GM21619 (cell line): ENCODE measurements around the gene GABRG3.

Experiments used
- ATAC-seq: cut with Tn5 transposase; IDR thresholded peaks from one replicate; pipeline ENCODE4 v1.9.1; 2021; ENCODE audit not compliant: unreplicated experiment

Gene GABRG3

DNA sequence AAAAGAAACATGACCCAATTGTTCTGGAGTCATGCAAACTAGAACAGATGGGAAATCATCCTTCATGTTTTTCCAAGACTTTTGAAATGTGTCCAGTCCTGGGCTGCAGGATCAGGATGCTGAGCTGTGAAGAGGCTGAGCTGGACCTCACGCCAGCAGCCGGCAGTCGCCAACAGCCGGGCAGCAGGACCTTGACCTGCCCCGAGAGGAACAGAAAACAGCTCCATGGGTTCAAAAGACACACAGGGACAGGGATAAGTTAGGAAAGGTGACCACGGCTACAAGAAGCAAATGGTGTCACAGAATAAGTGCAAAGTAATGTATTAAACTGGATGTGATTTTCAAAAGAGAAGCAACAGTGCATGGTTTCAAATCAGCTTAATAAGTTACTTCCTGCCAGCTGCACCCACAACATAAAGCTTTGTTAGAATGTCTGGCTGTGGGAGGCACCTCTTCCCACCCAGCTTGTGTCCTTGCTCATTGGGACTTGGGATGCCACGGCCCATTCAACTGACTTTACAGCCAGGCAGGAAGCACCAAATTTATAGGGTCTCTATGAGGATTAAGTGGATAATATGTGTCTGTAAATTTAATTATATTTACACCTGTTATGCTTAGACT, 266.4 kb downstream of the GABRG3 start:
- ATAC-seq: no peak

DNA sequence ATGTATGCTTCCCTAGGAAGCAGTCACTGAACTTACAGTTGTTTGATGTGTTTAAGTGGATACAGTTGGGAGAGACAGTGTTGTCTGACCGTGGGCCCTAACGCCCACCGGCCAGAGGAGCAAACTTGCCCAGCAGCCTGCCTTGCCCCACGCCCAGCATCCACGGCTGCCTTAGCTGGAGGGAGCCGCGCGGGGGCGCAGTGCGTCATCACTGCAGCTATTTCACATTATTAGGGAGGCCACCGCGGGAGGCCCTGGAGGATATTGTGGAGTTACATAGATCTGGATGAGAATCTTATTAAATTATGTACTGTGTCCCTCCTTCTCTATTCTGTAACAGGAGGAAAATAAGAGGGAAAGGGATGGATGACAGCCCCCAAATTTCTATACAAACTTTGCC, 267.2 kb downstream of the GABRG3 start:
- no peak for ATAC-seq

- no peak for ATAC-seq
These were observed 267.9 kb downstream of the GABRG3 start for GRCh38 chr15:27238707-27239423.

DNA sequence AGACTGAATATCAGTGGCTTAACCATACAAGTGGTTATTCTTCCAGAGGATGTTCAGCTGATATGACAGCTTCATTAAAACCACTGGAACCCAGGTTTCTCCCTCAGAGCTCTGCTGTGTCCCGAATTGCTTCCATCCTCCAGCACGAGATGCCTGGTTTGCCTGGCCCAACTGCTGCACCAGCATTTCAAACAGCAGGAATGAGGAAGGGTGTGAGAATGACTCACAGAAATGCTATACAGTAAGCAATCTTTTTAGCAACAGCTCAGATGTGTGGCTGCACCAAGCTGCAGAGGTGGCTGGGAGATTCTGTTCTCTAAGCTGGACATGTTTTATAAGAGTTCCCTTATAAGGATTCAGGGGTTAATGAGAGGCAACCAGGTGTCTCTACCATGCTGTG, 271.0 kb downstream of the GABRG3 start:
- ATAC-seq: no peak

GRCh38 chr15:27244047-27244446, 273.1 kb downstream of the GABRG3 start:
- no peak for ATAC-seq

GRCh38 chr15:27248251-27248650, 277.3 kb downstream of the GABRG3 start:
- no peak for ATAC-seq

DNA sequence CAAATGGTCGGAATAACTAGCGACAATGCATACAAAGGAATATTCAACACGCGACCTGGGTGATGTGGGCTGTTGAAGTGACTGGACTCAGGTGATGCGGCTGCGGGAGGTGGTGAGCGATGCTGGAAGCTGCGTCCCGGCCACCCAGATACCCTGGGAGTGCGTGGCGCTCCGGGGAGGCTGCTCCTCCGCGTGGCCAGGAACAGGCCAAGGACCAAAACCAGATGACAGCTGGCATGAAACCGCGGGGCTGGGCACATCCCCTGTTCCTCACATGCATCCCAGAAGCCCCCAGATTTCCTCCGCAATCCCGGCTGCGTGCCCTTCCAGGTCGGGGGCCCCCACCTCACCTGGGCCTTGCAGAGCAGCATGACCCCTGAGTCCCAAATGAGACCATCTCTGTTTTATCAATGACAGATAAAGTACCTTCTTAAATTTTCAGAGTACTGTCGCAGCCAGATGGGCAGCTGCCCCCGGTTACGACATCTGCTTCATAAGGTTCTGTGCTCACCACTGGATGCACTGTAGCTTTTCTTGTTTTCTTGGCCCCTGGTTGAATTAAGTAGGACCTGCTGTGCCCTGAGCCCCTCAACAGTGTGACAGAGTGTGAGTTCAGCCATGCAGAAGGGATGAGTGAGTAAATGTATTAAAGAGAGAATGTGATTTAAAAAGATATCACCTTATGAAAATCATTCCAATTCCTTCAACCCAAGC, 278.2 kb downstream of the GABRG3 start:
- ATAC-seq: no peak

- ATAC-seq: no peak
These were observed 278.8 kb downstream of the GABRG3 start for GRCh38 chr15:27249760-27250109.

DNA sequence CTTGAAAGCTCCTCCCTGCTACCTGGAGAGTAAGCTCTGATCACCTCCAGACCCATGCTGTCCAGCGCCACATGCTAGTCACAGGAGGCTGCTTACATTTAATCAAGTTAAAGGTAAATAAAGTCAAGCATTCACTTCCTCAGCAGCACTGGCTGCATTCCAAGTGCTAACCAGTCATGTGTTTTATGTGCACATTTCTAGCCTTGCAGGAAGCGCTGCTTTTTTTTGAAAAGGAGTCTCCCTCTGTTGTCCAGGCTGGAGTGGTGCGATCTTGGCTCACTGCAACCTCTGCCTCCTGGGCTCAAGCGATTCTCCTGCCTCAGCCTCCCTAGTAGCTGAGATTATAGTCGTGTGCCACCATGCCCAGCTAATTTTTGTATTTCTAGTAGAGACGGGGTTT, 279.2 kb downstream of the GABRG3 start:
- ATAC-seq: no peak

DNA sequence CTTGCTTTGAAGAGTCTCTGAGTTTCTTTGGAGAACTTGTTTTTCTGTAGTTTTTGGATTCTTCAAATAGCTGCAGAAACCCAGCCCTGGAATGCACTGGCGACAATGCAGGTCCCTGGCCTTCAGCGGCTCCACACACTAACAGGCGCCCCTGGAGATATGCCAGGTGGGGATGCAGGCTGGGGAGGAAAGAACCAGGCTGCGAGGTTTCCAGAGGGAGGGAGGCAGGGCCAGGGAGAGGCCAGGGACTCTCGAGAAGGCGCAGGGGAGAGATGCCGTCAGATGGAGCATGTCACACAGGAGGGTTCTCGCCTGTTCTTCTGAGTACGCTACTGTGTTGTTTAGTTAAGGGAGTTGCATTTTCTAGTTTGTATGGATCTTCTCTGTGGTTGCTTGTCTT, 283.1 kb downstream of the GABRG3 start:
- no peak for ATAC-seq

DNA sequence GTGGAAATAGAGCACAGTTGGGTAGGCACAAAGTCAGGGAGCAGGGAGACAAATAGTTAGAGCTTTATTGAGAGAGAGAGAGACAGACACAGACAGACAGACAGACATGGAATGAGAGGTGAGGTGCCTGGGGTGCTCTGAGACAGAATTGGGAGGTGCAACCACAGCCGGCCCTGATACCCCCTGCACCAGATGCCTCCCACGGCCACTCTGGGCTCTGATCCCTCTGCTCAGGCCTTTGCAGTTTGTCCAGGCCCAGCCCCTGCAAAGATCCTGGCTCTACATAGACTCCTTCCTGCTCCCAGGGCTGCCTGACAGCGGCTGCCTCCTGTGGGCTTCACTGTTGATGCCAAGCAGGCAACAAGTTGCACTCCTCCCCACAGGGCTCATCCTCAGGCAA, 283.8 kb downstream of the GABRG3 start:
- no peak for ATAC-seq

GRCh38 chr15:27256446-27256845, 285.5 kb downstream of the GABRG3 start:
- ATAC-seq: no peak

DNA sequence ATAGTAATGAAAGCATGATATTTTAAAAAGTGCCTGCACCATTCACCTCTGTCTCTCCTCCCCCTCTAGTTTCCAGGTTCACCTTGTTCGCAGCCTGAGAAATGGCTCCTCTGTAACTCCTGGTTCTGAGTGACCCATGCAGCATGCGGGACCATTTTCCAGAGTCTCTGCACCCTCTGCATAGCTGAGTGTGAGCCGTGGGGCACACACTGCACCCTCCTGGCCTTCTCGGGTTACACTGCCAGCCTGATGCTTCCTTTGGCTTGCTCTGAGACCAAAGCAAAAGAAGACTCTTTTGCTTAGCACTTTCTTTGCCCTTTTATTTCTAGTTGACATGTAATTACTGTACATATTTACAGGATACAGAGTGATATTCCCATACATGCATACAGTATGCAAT, 287.3 kb downstream of the GABRG3 start:
- no peak for ATAC-seq

DNA sequence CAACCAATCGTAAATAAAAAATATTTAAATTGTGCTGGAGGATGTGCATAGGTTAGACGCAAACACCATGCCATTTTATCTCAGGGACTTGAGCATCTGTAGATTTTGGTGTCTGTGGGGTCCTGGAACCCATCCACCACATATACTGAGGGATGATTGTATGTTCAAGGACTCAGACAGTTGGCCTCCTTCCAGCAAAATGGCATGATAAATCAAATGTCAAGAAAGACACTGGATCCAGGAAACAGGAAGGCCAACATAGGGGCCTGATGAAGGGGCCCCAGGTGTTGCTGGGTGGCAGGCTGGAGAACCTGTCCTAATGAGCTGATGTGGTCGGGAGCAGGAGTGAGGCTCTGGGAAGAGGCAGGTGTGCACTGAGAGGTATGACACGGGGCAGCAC, 289.5 kb downstream of the GABRG3 start:
- no peak for ATAC-seq

DNA sequence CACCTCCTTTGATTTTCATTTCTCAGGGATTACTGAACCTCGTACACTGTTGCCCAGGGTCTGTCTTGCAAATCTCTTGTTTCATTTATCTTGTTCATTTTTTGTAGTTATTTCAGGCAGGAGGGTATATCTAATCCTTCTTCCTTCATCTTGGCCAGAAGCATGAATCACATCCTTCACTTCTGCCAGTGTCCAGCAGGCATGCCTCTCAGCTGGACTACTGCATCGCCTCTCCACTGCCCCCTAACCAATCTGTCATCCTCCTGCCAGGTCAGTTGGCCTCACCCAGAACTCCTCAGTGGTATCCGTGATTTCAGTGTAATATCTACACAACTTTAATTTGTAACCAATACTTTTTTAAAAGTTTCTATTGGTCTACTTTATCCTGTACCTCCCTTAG, 297.9 kb downstream of the GABRG3 start:
- no peak for ATAC-seq

- no peak for ATAC-seq
These were observed 300.3 kb downstream of the GABRG3 start for GRCh38 chr15:27271258-27271657.

GRCh38 chr15:27272427-27272826, 301.4 kb downstream of the GABRG3 start:
- ATAC-seq: no peak

DNA sequence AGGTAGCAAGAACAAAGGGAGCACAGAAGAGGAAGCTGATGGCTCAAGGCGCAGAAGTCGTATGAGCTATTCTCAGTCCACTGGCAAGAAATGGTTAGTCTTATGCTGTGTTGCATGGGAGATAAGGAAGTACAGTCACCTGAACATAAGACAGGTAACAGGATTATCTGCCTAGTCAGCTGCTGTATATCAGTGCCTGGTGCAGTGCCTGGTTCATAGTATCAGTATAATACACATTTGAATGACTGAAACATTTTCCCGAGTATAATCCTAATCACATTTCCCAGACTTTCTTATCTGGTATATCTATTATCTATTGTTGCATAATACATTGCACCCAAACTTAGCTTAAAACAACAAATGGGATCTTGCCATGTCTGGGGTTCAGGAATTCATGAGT, 302.5 kb downstream of the GABRG3 start:
- ATAC-seq: no peak

GRCh38 chr15:27278761-27279160, 307.8 kb downstream of the GABRG3 start:
- no peak for ATAC-seq

DNA sequence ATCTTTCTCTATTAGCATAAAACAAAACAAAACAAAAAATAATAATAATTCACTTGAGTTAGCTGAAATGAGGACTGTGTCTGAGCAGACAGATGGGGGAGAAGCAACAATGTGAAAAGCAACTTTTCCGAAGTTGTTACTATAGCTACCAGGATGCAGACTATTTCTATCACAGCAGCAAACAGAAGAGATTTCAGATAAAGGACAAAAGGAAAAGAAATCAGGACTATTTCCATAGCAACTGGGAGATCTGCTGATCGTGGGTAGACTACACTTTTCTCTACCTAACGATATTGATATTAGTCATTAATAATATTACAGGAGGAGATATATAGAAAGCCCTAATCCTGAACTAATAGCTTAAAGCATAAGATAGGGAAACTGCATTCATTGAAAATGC, 321.7 kb downstream of the GABRG3 start:
- no peak for ATAC-seq

- no peak for ATAC-seq
These were observed 322.6 kb downstream of the GABRG3 start for GRCh38 chr15:27293607-27294006.

DNA sequence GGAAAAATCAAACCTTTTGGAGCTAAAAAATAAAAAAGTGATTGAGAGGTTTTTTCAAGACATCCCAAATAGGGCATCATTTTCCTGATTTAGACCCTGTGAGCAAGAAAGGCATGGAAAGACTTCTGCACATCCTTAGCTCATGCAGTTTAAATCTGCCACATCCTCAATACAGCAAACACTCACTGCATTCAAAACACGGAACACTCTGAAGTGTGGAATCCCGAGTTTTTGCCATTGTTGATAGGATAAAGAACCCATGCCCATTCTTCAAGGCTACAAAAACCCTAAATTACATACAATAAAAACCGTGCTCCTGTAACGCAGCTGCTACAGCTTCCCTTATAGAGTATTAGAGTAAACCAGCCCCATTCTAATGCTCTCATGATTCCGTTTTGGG, 346.8 kb downstream of the GABRG3 start:
- no peak for ATAC-seq
